GM12873 (cell line): ENCODE measurements around the gene PDE6H.

ENCODE experiments used
- TF ChIP-seq, protein P1 (sequence below): IDR thresholded peaks from 2 replicates; pipeline ENCODE4 v1.5.1; 2012; ENCODE audit warnings: low read depth, mild to moderate bottlenecking, moderate library complexity, low read length, control low read depth; ENCODE audit not compliant: insufficient read depth; ENCODE audit errors: missing control alignments

Gene PDE6H

GRCh38 chr12:14972816-14973215 lies at the start of gene PDE6H:
Gene PDE6H (plus strand): TSS chr12:14973042. CDS start chr12:14978013, 4,971 bp downstream.
- TF ChIP-seq, protein P1, sequence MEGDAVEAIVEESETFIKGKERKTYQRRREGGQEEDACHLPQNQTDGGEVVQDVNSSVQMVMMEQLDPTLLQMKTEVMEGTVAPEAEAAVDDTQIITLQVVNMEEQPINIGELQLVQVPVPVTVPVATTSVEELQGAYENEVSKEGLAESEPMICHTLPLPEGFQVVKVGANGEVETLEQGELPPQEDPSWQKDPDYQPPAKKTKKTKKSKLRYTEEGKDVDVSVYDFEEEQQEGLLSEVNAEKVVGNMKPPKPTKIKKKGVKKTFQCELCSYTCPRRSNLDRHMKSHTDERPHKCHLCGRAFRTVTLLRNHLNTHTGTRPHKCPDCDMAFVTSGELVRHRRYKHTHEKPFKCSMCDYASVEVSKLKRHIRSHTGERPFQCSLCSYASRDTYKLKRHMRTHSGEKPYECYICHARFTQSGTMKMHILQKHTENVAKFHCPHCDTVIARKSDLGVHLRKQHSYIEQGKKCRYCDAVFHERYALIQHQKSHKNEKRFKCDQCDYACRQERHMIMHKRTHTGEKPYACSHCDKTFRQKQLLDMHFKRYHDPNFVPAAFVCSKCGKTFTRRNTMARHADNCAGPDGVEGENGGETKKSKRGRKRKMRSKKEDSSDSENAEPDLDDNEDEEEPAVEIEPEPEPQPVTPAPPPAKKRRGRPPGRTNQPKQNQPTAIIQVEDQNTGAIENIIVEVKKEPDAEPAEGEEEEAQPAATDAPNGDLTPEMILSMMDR: no peak

DNA sequence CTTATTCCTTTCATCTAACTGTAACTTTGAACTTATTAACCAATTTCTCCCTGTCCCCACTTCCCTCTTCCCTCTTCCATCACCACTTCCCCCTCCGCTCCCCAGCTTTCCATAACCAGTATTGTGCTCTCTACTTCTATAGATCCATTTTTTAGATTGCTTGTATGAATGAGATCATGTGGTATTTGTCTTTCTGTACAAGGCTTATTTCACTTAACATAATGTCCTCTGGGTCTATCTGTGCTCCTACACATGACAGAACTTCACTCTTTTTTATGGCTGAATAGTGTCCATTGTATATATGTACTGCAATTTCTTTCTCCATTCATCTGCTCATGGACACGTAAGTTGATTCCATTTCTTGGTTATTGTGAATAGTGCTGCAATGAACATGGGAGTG lies 48.9 kb upstream of the PDE6H start:
- TF ChIP-seq, protein P1: no peak

GRCh38 chr12:14924541-14924940 lies 48.3 kb upstream of the PDE6H start:
- TF ChIP-seq, protein P1: no peak

- TF ChIP-seq, protein P1: no peak
These were observed 45.6 kb upstream of the PDE6H start for GRCh38 chr12:14927267-14927666.

- TF ChIP-seq, protein P1: no peak
These were observed 43.9 kb upstream of the PDE6H start for GRCh38 chr12:14928931-14929330.

- TF ChIP-seq, protein P1: no peak
These were observed 42.5 kb upstream of the PDE6H start for GRCh38 chr12:14930299-14930698.

GRCh38 chr12:14931359-14931758 lies 41.5 kb upstream of the PDE6H start:
- TF ChIP-seq, protein P1: no peak
